ENCODE results near the gene PRUNE2.
A peak's percentile ranks its signal among the peaks of the same experiment; 100 is the strongest.

The PRUNE2 gene

GRCh38 chr9:76651119-76651705 is 254.7 kb downstream of the PRUNE2 start:
- FAIRE-seq = no peak

GRCh38 chr9:76650692-76651091 is 255.2 kb downstream of the PRUNE2 start:
- FAIRE-seq = no peak

DNA sequence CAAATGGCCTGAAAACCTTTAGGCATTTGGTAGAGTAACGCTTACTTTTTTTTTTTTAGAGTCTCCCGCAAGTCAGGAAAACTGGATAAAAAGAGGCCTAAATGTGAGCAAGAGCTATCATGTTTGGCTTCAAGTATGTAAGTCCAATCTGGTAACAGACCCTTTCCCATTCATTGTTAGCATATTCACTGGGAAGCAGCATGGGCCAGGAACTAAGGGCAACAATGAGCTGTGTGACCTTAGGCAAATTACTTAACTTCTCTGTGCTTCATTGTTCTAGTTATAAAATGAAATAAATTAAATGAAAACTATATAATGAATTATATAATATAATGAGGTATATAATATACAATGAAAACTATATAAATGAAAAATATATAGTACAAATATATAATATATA is 256.0 kb downstream of the PRUNE2 start:
- peak; percentile 84 for FAIRE-seq

DNA sequence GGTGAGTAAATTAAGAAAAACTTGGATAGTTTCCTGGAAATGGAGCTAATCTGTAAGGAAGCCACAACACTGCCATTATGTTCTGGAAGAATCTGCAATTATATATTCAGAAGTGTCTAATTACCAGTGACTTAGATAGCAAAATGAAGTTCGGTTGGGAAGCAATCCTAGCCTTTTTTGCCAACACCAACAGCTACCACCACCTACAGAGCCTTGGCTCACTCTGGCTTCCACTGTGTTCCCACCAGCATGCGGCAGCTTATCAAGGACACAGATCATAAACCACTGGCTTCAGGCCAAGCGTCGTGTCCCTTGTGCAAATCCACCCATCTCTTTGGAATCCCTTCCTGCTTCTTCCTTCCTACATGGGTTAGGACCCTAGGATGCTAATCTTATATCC is 259.7 kb downstream of the PRUNE2 start:
- FAIRE-seq = no peak

- FAIRE-seq = no peak
Observed at GRCh38 chr9:76644647-76645250, 261.2 kb downstream of the PRUNE2 start.

DNA sequence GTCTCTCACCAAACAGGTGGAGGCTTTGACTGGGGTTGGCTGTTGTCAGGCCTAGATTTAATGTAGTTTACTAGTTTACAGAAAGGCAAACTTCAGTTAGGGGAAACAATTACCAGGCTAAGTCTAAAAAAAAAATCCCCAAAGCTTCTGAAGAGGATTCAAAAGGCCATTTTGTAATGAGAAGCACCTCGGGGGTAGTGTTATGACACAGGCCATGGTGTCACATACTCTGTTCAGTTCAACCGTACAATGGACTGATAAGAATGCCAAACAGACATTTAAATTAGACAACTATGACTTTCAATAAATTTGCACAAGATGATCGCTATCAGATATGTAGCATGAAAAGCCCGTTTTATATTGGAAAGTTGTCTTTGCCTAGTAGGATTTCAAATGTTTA is 261.7 kb downstream of the PRUNE2 start:
- no peak for FAIRE-seq

DNA sequence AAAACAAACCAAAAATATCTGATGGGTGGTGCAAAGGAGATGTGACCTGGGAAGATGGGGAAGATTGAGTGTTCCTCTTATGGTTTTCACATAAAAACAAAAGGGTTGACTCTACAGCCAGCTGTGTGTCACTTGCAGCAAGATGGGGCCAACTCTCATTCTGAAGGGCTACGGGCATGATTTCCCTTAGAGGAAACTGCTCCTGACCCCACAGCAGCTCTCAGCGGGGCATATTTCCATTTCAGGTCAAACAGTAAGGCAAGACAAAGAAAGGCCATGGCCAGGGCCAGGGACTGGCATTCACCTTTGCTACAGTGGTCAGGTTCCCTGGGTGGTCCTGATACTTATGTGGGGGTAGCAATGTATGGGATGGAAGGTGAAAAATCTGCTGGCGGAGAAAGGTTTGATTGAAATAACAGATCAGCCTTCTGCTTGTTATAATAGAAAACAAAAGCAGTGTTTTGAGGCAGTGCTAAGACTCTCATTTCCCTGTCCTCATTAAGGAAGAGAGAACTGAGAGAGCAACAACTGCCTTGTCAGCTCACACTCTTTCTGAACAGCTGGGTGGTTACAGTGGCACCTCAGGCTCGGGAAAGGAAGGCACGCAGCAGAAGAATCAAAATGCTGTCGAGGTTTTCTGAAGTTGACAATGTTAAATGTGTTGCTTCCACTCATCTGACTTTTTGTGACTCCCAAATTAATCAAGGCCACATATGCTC is 262.4 kb downstream of the PRUNE2 start:
- FAIRE-seq = no peak

- no peak for FAIRE-seq
Observed at GRCh38 chr9:76642701-76643209, 263.2 kb downstream of the PRUNE2 start.

- no peak for FAIRE-seq
Observed at GRCh38 chr9:76642074-76642473, 263.8 kb downstream of the PRUNE2 start.

GRCh38 chr9:76638001-76638400 is 267.9 kb downstream of the PRUNE2 start:
- no peak for FAIRE-seq

DNA sequence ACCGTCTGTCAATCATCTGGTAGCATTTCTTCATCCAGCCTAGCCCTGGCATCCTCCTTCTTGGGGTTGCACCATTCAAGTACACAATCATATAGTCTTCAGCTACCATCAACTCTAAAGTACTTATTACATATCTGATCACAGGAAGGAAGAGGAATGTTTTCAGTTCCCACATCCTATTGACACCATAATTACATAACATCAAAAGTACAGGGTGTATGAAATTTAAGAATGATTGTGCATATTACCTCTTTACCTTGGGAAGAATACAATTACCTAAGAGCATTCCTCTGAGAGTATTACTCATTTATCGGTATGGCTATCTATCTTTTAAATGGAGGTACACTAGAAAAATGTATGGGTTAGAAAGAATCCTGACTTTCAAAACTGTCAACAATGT is 268.5 kb downstream of the PRUNE2 start:
- no peak for FAIRE-seq

DNA sequence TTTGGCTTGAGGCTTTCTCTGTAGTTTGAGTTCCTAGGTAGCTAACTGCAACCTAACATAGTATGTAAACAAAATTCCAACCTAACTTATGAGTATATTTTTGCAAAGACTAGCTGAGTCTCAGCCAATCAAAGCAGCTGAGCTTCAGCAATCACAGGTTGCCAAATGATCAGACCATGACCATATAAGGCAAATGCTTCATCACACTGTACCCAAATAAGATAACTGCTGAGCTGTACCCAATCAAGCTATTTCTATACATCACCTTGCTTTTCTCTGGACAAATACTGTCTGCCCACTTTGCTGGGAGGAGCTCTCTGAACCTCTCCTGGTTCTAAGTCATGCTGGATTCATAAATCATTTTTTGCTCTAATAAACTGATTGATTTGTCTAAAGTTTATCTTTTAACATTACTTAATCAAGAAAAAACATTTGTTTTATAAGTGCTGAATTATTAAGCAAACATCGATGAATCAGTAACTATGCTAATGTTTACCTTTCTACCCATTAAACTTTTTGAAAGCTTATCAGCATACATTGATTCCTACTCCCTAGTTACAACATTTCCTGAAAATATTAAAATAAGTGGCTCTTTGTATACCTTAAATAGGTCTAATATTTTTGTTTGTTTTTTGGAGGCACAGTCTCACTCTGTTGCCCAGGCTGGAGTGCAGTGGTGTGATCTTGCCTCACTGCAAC is 271.4 kb downstream of the PRUNE2 start:
- no peak for FAIRE-seq

GRCh38 chr9:76630916-76631315 is 275.0 kb downstream of the PRUNE2 start:
- FAIRE-seq = no peak

GRCh38 chr9:76629205-76629990 is 276.5 kb downstream of the PRUNE2 start:
- FAIRE-seq = no peak

GRCh38 chr9:76628155-76628554 is 277.8 kb downstream of the PRUNE2 start:
- no peak for FAIRE-seq

- FAIRE-seq = no peak
Observed at GRCh38 chr9:76626980-76627379, 278.9 kb downstream of the PRUNE2 start.

GRCh38 chr9:76626141-76626540 is 279.8 kb downstream of the PRUNE2 start:
- no peak for FAIRE-seq

GRCh38 chr9:76624391-76625048 is 281.4 kb downstream of the PRUNE2 start:
- no peak for FAIRE-seq

DNA sequence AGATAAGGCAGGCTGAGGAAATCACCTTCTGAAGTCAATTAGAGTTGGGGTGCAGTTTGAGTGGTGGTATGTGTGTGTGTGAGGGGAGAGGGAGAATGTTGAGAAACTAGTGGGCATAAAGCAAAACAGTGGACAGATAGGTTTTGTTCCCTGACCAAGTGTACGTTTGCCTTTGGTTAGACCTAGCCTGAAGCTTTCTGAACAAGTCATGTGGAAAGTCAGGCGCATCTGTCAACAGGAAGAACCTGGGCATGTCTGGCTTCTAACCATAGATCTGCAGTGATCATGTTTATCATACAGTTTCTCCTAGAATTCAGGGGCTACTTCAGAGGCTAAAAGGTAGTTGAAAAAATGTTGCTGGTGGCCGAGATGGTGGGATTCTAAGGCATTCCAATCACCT is 284.9 kb downstream of the PRUNE2 start:
- no peak for FAIRE-seq

DNA sequence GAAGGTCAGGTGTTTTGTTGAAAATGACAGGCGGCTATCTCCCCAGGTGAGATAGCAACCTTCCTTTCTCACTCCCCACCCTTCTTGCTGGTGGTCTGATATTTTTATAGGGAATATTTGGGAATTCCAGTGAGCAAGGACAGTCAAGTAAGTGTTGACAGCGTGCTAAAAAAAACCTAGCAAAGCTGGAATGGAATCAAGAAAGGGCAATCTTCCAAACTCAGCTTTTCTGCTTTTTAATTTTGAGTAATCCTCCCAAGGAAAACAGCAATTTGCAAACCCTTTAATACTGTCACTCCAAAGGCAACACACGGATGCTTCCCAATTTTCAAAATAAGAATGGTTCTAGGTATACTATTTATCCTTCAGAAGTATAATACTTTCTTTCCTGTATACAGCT is 285.3 kb downstream of the PRUNE2 start:
- FAIRE-seq = no peak

- FAIRE-seq = no peak
Observed at GRCh38 chr9:76619640-76620039, 286.3 kb downstream of the PRUNE2 start.

- FAIRE-seq = no peak
Observed at GRCh38 chr9:76619197-76619596, 286.7 kb downstream of the PRUNE2 start.
